KOPT-K1 (cell line): Measurements from ENCODE around the gene MASP2.
"Not testable (repeated sequence)": the region's sequence is repeated elsewhere in the genome, so short reads cannot be mapped to it uniquely, and the experiment has no call there.

ENCODE experiments used
- H3K27ac ChIP-seq: fragments of 200-600 bp; sonication (generic); 2 replicates; pipeline ENCODE4 v1.5.1; 2016; ENCODE audit warnings: antibody characterized with exemption, mild to moderate bottlenecking, low read depth, low read length; ENCODE audit not compliant: poor library complexity, severe bottlenecking
- H3K36me3 ChIP-seq: fragments of 200-600 bp; sonication (generic); 2 replicates; pipeline ENCODE4 v1.5.1; 2017; ENCODE audit warnings: antibody characterized with exemption, mild to moderate bottlenecking, low read length, moderate library complexity; ENCODE audit not compliant: insufficient read depth
- H3K9me3 ChIP-seq: fragments of 200-600 bp; sonication (generic); 2 replicates; pipeline ENCODE4 v1.5.1; 2017; ENCODE audit warnings: antibody characterized with exemption, low read length, mild to moderate bottlenecking; ENCODE audit not compliant: insufficient read depth, poor library complexity, severe bottlenecking

MASP2 gene

GRCh38 chr1:10996100-10996499 is 50.9 kb downstream of the MASP2 start:
- Histone ChIP-seq H3K27ac (no peak overlapping the region), H3K9me3 (no peaks in the 10 kb centered on the region), H3K36me3 (no peaks in the 10 kb centered on the region)

DNA sequence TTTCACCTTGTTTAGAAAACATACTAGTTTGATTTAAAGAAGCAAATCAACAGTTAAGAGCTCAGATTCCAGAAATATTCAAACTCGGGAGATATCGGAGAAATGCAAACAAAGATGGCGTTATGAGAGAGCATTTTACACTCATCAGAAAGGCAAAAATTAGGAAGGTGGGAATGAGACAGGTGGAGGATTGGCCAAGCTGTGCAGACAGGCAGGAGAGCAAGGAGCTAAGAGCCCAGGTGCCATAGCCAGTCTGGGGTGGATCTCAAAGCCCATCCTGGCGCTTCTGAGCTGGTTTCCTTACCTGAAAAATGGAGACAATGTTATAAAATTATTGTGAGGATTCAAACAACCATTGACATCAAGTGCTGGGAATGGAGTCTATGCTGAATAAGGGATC is 54.2 kb downstream of the MASP2 start:
- Histone ChIP-seq H3K36me3 (no peaks in the 10 kb centered on the region), H3K27ac (no peak overlapping the region), H3K9me3 (no peaks in the 10 kb centered on the region)

DNA sequence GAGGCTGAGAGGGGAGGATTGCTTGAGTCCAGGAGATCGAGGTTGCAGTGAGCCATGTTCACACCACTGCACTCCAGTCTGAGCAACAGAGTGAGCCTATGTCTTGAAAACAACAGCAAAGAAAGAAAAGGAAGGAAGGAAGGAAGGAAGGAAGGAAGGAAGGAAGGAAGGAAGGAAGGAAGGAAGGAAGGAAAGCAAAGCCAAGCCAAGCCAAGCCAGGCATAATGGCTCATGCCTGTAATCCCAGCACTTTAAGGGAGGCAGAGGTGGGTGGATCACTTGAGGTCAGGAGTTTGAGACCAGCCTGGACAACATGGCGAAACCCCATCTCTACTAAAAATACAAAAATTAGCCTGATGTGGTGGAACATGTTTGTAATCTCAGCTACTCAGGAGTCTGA is 55.0 kb downstream of the MASP2 start:
- H3K36me3 ChIP-seq, H3K27ac ChIP-seq, H3K9me3 ChIP-seq: not testable (repeated sequence)

- H3K27ac ChIP-seq: no peak overlapping the region
- H3K36me3 ChIP-seq: no peaks in the 10 kb centered on the region
- no peaks in the 10 kb centered on the region for H3K9me3 ChIP-seq
Observed at GRCh38 chr1:10990828-10991227, 56.2 kb downstream of the MASP2 start.

GRCh38 chr1:10989920-10990516 is 57.0 kb downstream of the MASP2 start:
- not testable (repeated sequence) for H3K9me3 ChIP-seq, H3K27ac ChIP-seq, H3K36me3 ChIP-seq

- no peak overlapping the region for H3K27ac ChIP-seq
- no peaks in the 10 kb centered on the region for H3K9me3 ChIP-seq
- H3K36me3 ChIP-seq: no peaks in the 10 kb centered on the region
Observed at GRCh38 chr1:10989095-10989494, 57.9 kb downstream of the MASP2 start.

- no peaks in the 10 kb centered on the region for H3K36me3 ChIP-seq
- H3K9me3 ChIP-seq: no peaks in the 10 kb centered on the region
- no peak overlapping the region for H3K27ac ChIP-seq
Observed at GRCh38 chr1:10987840-10988417, 59.1 kb downstream of the MASP2 start.

- Histone ChIP-seq H3K9me3 (no peaks in the 10 kb centered on the region), H3K27ac (no peak overlapping the region), H3K36me3 (no peaks in the 10 kb centered on the region)
Observed at GRCh38 chr1:10986525-10986890, 60.5 kb downstream of the MASP2 start.

GRCh38 chr1:10980841-10981727 is 66.0 kb downstream of the MASP2 start:
- Histone ChIP-seq H3K9me3 (no peaks in the 10 kb centered on the region), H3K36me3 (no peaks in the 10 kb centered on the region), H3K27ac (no peak overlapping the region)

DNA sequence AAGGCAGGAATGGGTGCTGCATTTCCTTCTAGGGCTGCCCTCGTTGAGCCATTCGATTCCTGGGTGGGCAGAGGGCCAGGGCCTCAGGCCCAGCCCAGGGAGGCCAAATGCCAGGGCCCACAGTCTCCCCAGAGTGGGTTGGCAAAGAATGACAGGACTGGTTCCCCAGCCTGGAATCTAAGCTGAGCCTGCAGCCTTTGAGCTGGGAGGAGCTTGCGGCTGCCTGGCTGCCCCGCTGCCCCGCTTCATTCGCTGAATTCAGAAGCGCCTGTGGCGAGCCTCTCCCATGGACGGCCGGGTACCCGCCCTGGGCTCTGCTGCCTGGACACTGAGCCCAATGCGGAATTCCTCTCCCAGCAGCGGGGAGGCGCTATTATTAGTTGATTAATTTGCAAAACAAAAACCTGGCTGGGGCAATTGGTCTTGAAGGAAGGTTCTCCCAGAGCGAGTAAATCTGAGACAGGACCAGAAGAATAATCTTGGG is 66.9 kb downstream of the MASP2 start:
- Histone ChIP-seq H3K36me3 (no peaks in the 10 kb centered on the region), H3K27ac (no peak overlapping the region), H3K9me3 (no peaks in the 10 kb centered on the region)

GRCh38 chr1:10979483-10979920 is 67.5 kb downstream of the MASP2 start:
- Histone ChIP-seq H3K9me3 (no peaks in the 10 kb centered on the region), H3K27ac (no peak overlapping the region), H3K36me3 (no peaks in the 10 kb centered on the region)

DNA sequence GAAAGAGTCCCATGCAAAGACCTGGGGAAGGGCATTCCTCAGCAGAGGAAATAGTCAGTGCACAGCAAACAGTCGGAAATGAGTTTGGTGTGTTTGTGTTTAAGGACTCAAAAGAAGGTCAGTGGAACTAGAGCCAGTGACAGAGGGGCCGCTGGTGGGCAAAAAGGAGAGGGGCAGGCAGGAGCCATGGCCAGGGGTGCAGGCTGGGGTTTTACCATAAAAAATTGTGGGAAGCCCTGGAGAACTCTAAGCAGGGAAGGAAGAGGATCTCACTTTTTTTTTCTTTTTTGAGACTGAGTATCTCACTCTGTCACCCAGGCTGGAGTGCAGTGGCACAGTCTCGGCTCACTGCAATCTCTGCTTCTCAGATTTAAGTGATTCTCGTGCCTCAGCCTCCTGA is 68.3 kb downstream of the MASP2 start:
- Histone ChIP-seq H3K27ac (no peak overlapping the region), H3K9me3 (no peaks in the 10 kb centered on the region), H3K36me3 (no peaks in the 10 kb centered on the region)
